ENCODE measurements around the gene CCDC51. TPM values are rescaled to one million over a fixed set of nuclear protein-coding genes. Genes with fewer than 3 reads are reported as not detected.
A peak's percentile ranks its signal among the peaks of the same experiment; 100 is the strongest.

The CCDC51 gene
- total and polyA plus RNA-seq, 7 donors: 9.4 to 22.5 (median 13.3) TPM

- Histone ChIP-seq H3K36me3 (peaks cover 0 to 33% (median 12%) of the 10 kb centered on the region in 4 donors), H3K9me3 (no peaks in the 10 kb centered on the region), H3K27ac (peak overlapping the region; percentile 92 to 94 (median 93)), H3K4me1 (peaks cover 0 to 34% (median 25%) of the 10 kb centered on the region in 4 donors), H3K27me3 (no peaks in the 10 kb centered on the region), H3K4me3 (peak overlapping the region; percentile 83 to 91 (median 86))
- no peak for TF ChIP-seq CTCF (IDR thresholded peaks at IDR 0.05)
- no peak for TF ChIP-seq POLR2AphosphoS5 (IDR thresholded peaks at IDR 0.05)
- TF ChIP-seq POLR2A (IDR thresholded peaks at IDR 0.05): no peak
- TF ChIP-seq EP300 (IDR thresholded peaks at IDR 0.05): no peak
- no peak for DNase-seq
- 1% methylated on average over 21 of the region's 21 CpGs for WGBS, 2 donors
- intact Hi-C loops (cut with DNase I): loop anchor here (2.0 kb wide), 1 partner anchor 140 kb away; the partner anchor contains the start of gene NME6
Measured at GRCh38 chr3:48440590-48440958, 655 bp upstream of the CCDC51 start.

- H3K9me3 ChIP-seq: no peaks in the 10 kb centered on the region
- intact Hi-C loops (cut with DNase I): loop anchor here (5.0 to 10.0 kb wide), 2 partner anchors 206 to 243 kb away; no protein-coding TSS in a partner anchor
- WGBS, 2 donors: 84 to 87% methylated on average over 4 of the region's 4 CpGs
- H3K4me3 ChIP-seq: no peak overlapping the region
- H3K27me3 ChIP-seq: no peaks in the 10 kb centered on the region
- TF ChIP-seq CTCF (IDR thresholded peaks at IDR 0.05) (no peak), EP300 (IDR thresholded peaks at IDR 0.05) (no peak), POLR2AphosphoS5 (IDR thresholded peaks at IDR 0.05) (no peak), POLR2A (IDR thresholded peaks at IDR 0.05) (no peak)
- H3K36me3 ChIP-seq: peaks cover 0 to 21% (median 8%) of the 10 kb centered on the region in 4 donors
- H3K27ac ChIP-seq: no peak overlapping the region
- peaks cover 0 to 54% (median 34%) of the 10 kb centered on the region in 4 donors for H3K4me1 ChIP-seq
- DNase-seq: no peak
Measured at GRCh38 chr3:48437812-48438211, 2.1 kb downstream of the CCDC51 start.

- Histone ChIP-seq H3K4me3 (no peak overlapping the region), H3K4me1 (peaks cover 0 to 50% (median 31%) of the 10 kb centered on the region in 4 donors), H3K27ac (no peak overlapping the region), H3K36me3 (peaks cover 0 to 21% (median 6%) of the 10 kb centered on the region in 4 donors), H3K27me3 (no peaks in the 10 kb centered on the region), H3K9me3 (no peaks in the 10 kb centered on the region)
- DNase-seq: no peak
- intact Hi-C loops (cut with DNase I): loop anchor here (1.0 to 10.0 kb wide), 3 partner anchors 164 to 242 kb away; no protein-coding TSS in a partner anchor
- WGBS, 2 donors: 86 to 89% methylated on average over 7 of the region's 7 CpGs
- no peak for TF ChIP-seq POLR2A (IDR thresholded peaks at IDR 0.05)
Measured at GRCh38 chr3:48436855-48437254, 3.1 kb downstream of the CCDC51 start.

GRCh38 chr3:48436477-48436787 is 3.5 kb downstream of the CCDC51 start:
- Histone ChIP-seq H3K4me1 (peaks cover 0 to 46% (median 27%) of the 10 kb centered on the region in 4 donors), H3K27ac (peak overlapping the region; percentile 68 to 96 (median 93)), H3K36me3 (peaks cover 0 to 20% (median 6%) of the 10 kb centered on the region in 4 donors), H3K27me3 (no peaks in the 10 kb centered on the region), H3K9me3 (no peaks in the 10 kb centered on the region), H3K4me3 (no peak overlapping the region)
- intact Hi-C loops (cut with DNase I): loop anchor here (1.0 to 10.0 kb wide), 3 partner anchors 163 to 242 kb away; no protein-coding TSS in a partner anchor
- TF ChIP-seq POLR2AphosphoS5 (IDR thresholded peaks at IDR 0.05): no peak
- no peak for TF ChIP-seq EP300 (IDR thresholded peaks at IDR 0.05)
- no peak for TF ChIP-seq CTCF (IDR thresholded peaks at IDR 0.05)
- no peak for TF ChIP-seq POLR2A (IDR thresholded peaks at IDR 0.05)
- DNase-seq: no peak
- WGBS, 2 donors: 77 to 91% methylated on average over 1 of the region's 1 CpG

GRCh38 chr3:48435774-48436476 is 4.0 kb downstream of the CCDC51 start:
- WGBS, 2 donors: 45% methylated on average over 7 of the region's 7 CpGs
- peak; percentile 94 for DNase-seq
- H3K36me3 ChIP-seq: peaks cover 0 to 19% (median 6%) of the 10 kb centered on the region in 4 donors
- no peaks in the 10 kb centered on the region for H3K9me3 ChIP-seq
- no peaks in the 10 kb centered on the region for H3K27me3 ChIP-seq
- no peak overlapping the region for H3K4me3 ChIP-seq
- peaks cover 0 to 41% (median 22%) of the 10 kb centered on the region in 4 donors for H3K4me1 ChIP-seq
- intact Hi-C loops (cut with DNase I): loop anchor here (1.0 to 10.0 kb wide), 4 partner anchors 35 to 241 kb away; no protein-coding TSS in a partner anchor
- H3K27ac ChIP-seq: peak overlapping the region; percentile 68 to 96 (median 93)
- TF ChIP-seq CTCF (IDR thresholded peaks at IDR 0.05): peak; percentile 98 to 100 (median 100)
- peak in 1 of 4 donors; percentile 17 for TF ChIP-seq POLR2AphosphoS5 (IDR thresholded peaks at IDR 0.05)
- no peak for TF ChIP-seq POLR2A (IDR thresholded peaks at IDR 0.05)
- no peak for TF ChIP-seq EP300 (IDR thresholded peaks at IDR 0.05)
